ENCODE data around the gene SLC25A18.

GRCh38 chr22:17598318-17598717, 35.0 kb downstream of the SLC25A18 start:
- TF ChIP-seq CTCF (IDR thresholded peaks at IDR 0.05) (no peak), POLR2A (IDR thresholded peaks at IDR 0.05) (no peak)
